Uterus (tissue), 2 donors: ENCODE measurements around the gene SSBP4.
A peak's percentile ranks its signal among the peaks of the same experiment; 100 is the strongest.

ENCODE experiments used
- CTCF ChIP-seq, 4 experiments: fragments of 200-600 bp in 2 of 4; fragments of 450-650 bp in 2 of 4; sonication (generic) in 2 of 4; IDR thresholded peaks; one replicate each; pipeline ENCODE4 v1.5.1; 2016 to 2019; ENCODE audit warnings: antibody characterized with exemption in 4 of 4, mild to moderate bottlenecking in 2 of 4, moderate library complexity in 1 of 4
- POLR2A ChIP-seq, 2 donors: fragments of 450-650 bp; IDR thresholded peaks; one replicate each; pipeline ENCODE4 v1.6.1; 2016; ENCODE audit warnings: antibody characterized with exemption in 2 of 2, mild to moderate bottlenecking in 1 of 2, moderate library complexity in 1 of 2

GRCh38 chr19:18425515-18426415 is 6.6 kb downstream of the SSBP4 start:
- TF ChIP-seq POLR2A (IDR thresholded peaks at IDR 0.05) (no peak), CTCF (IDR thresholded peaks at IDR 0.05) (peak in 2 of 4 experiments; percentile 28 to 29)
